Stimulated activated CD4-positive, alpha-beta T cell treated with anti-CD3 and anti-CD28 coated beads, Interleukin-4, amount 100 ng/mL, for 48 hours (primary cell): ENCODE data around the gene KRTAP21-1.
"Not testable (repeated sequence)": the region's sequence is repeated elsewhere in the genome, so short reads cannot be mapped to it uniquely, and the experiment has no call there.

Experiments
- DNase-seq, 2 donors: peaks; one replicate each; pipeline ENCODE4 v3.0.0-alpha.2; 2020; ENCODE audit warnings: low read depth in 2 of 2

The KRTAP21-1 gene

GRCh38 chr21:30755328-30755727 lies at the start of gene KRTAP21-1:
Gene KRTAP21-1 (minus strand): TSS chr21:30755428. CDS start chr21:30755378, 50 bp downstream.
- not testable (repeated sequence) for DNase-seq

- no peak for DNase-seq
Observed at GRCh38 chr21:30800605-30801004, 45.4 kb upstream of the KRTAP21-1 start.

GRCh38 chr21:30793581-30794314 lies 38.5 kb upstream of the KRTAP21-1 start:
- no peak for DNase-seq

GRCh38 chr21:30779249-30779648 lies 24.0 kb upstream of the KRTAP21-1 start:
- DNase-seq = no peak

GRCh38 chr21:30769724-30770431 lies 14.7 kb upstream of the KRTAP21-1 start:
- no peak for DNase-seq

- DNase-seq = no peak
Observed at GRCh38 chr21:30760776-30761175, 5.5 kb upstream of the KRTAP21-1 start.

GRCh38 chr21:30758306-30758705 lies 3.1 kb upstream of the KRTAP21-1 start:
- no peak for DNase-seq

- DNase-seq = no peak
Observed at GRCh38 chr21:30747159-30747558, 8.1 kb downstream of the KRTAP21-1 start, which contains the start of gene KRTAP21-2. Gene KRTAP21-2 (minus strand): TSS chr21:30747259. CDS start chr21:30747202, 57 bp downstream.

- DNase-seq = no peak
Observed at GRCh38 chr21:30740462-30740861, 14.8 kb downstream of the KRTAP21-1 start.

GRCh38 chr21:30733026-30733425 lies 22.2 kb downstream of the KRTAP21-1 start:
- no peak for DNase-seq

- DNase-seq = no peak
Observed at GRCh38 chr21:30726726-30727125, 28.5 kb downstream of the KRTAP21-1 start.

- DNase-seq = no peak
Observed at GRCh38 chr21:30719401-30719800, 35.8 kb downstream of the KRTAP21-1 start.

GRCh38 chr21:30718239-30718909 lies 36.9 kb downstream of the KRTAP21-1 start, which contains the start of gene KRTAP21-3:
Gene KRTAP21-3 (minus strand): TSS chr21:30718777. CDS start chr21:30718759, 18 bp downstream.
- no peak for DNase-seq

GRCh38 chr21:30717105-30717504 lies 38.1 kb downstream of the KRTAP21-1 start:
- DNase-seq = no peak

- DNase-seq = no peak
Observed at GRCh38 chr21:30714946-30715345, 40.3 kb downstream of the KRTAP21-1 start.

- DNase-seq = no peak
Observed at GRCh38 chr21:30714456-30714855, 40.8 kb downstream of the KRTAP21-1 start.

- DNase-seq = no peak
Observed at GRCh38 chr21:30713766-30714165, 41.5 kb downstream of the KRTAP21-1 start.

- no peak for DNase-seq
Observed at GRCh38 chr21:30710499-30710898, 44.7 kb downstream of the KRTAP21-1 start.

GRCh38 chr21:30707409-30707808 lies 47.8 kb downstream of the KRTAP21-1 start:
- DNase-seq = no peak
